Measurements from ENCODE around the gene GRIK4.
"Not testable (repeated sequence)": the region's sequence is repeated elsewhere in the genome, so short reads cannot be mapped to it uniquely, and the experiment has no call there.

Gene GRIK4

GRCh38 chr11:120499088-120499487 lies 12.5 kb upstream of the GRIK4 start:
- H3K4me3 ChIP-seq (ENCODE audit: low read length), result no peak overlapping the region
- no peak for TF ChIP-seq CTCF (conservative IDR thresholded peaks at IDR 0.05; ENCODE audit: low read length)
- no peak for DNase-seq (ENCODE audit: low read depth)

DNA sequence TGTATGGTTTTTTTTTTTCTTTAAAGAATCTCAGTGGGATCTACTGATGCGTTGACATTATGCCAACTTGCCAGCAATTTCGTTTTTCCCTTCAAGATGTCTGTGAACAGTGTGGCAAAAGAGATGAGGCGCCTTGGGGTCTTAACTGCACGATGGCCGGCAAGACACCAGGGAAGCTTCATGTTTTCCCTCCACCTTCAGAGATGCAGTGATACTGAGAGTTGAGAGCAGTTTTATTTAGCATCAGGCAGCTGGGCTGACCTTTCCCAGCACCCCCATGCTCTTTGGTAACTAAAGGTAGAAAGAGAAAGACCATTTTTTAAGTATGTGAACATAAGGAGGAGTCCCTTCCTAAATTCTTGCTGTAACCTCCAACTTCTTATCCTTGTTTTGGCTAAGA lies 11.7 kb upstream of the GRIK4 start:
- H3K4me3 ChIP-seq (ENCODE audit: low read length), result no peak overlapping the region
- no peak for DNase-seq (ENCODE audit: low read depth)
- no peak for TF ChIP-seq CTCF (conservative IDR thresholded peaks at IDR 0.05; ENCODE audit: low read length)

DNA sequence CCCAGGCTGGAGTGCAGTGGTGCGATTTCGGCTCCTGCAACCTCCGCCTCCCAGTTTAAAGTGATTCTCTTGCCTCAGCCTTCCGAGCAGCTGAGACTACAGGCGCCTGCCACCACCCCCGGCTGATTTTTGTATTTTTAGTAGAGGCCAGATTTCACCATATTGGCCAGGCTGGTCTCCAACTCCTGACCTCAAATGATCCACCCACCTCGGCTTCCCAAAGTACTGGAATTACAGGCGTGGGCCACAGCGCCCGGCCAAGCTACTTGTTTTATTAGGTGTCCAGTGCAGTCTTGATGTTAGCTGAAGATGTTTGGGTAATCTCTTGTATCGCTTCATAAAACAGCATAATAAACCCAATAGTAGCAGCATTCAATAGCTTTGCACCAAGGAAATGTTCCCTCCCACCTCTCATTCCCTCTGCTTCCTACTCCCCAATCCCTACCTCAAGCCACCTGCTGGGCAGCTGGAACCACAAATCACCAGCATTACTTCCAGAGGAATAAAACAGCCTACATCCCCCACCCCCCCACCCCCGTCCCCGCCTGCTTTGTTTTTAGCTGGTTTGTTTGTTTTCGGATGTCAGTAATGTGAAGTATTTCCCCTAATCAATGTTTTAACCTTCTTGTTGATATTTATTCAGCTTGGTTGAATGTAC lies 11.0 kb upstream of the GRIK4 start:
- peak; percentile 15 for DNase-seq (ENCODE audit: low read depth)
- TF ChIP-seq CTCF (conservative IDR thresholded peaks at IDR 0.05; ENCODE audit: low read length), result no peak
- H3K4me3 ChIP-seq (ENCODE audit: low read length), result no peak overlapping the region

- TF ChIP-seq CTCF (conservative IDR thresholded peaks at IDR 0.05; ENCODE audit: low read length), result no peak
- no peak overlapping the region for H3K4me3 ChIP-seq (ENCODE audit: low read length)
- DNase-seq (ENCODE audit: low read depth), result no peak
Observed at GRCh38 chr11:120501440-120501839, 10.1 kb upstream of the GRIK4 start.

GRCh38 chr11:120501976-120502755 lies 9.4 kb upstream of the GRIK4 start:
- DNase-seq (ENCODE audit: low read depth), result no peak
- H3K4me3 ChIP-seq (ENCODE audit: low read length), result no peak overlapping the region
- no peak for TF ChIP-seq CTCF (conservative IDR thresholded peaks at IDR 0.05; ENCODE audit: low read length)

- not testable (repeated sequence) for DNase-seq (ENCODE audit: low read depth); H3K4me3 ChIP-seq (ENCODE audit: low read length)
Observed at GRCh38 chr11:120503529-120503928, 8.0 kb upstream of the GRIK4 start.

DNA sequence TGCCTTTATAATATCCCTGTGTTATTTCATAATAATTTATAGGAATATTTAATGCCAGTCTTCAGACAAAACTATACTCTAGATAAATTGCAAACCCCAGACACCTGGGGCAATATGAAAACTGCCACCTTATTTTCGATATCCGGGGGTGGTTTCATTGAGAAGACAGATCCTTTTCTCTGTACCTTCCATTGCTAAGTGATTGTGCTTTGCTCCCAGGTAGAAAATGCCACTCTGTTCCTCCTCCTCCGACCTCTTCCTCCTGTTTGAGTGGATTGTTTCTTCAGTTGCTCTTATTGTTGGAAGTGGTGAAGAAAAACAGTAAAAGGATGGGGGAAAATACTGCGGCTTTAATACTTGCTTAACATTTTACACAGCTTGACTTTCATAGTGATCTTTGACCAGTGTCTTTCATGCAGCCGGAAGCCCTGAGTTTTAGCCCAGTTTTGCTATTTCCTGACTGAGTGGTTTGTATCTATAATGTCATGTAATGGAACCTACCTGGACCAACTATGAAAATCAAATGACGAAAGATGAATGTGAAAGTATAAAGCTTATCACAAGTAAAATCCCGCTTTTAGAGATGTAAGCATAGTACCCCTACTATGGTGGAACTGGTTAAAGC lies 5.6 kb upstream of the GRIK4 start:
- no peak for DNase-seq (ENCODE audit: low read depth)
- no peak for TF ChIP-seq CTCF (conservative IDR thresholded peaks at IDR 0.05; ENCODE audit: low read length)
- H3K4me3 ChIP-seq (ENCODE audit: low read length), result no peak overlapping the region
